DOHH2 (cell line): Measurements from ENCODE around the gene SPSB1.

Experiments
- H3F3A ChIP-seq: fragments of 200-600 bp; sonication (generic), shearing (Covaris generic); 2 replicates; pipeline ENCODE4 v1.6.0; 2016; ENCODE audit warnings: antibody characterized with exemption, mild to moderate bottlenecking; ENCODE audit not compliant: control insufficient read depth, insufficient read depth
- H3K27ac ChIP-seq: fragments of 200-600 bp; sonication (generic); 2 replicates; pipeline ENCODE4 v1.5.1; 2014; ENCODE audit warnings: low read depth, mild to moderate bottlenecking, low read length, moderate library complexity
- H3K27me3 ChIP-seq: fragments of 200-600 bp; sonication (generic); 2 replicates; pipeline ENCODE4 v1.6.1; 2014; ENCODE audit warnings: mild to moderate bottlenecking, low read length, mixed read lengths; ENCODE audit not compliant: control insufficient read depth
- H3K36me3 ChIP-seq: fragments of 200-600 bp; sonication (generic); 2 replicates; pipeline ENCODE4 v1.6.1; 2014; ENCODE audit warnings: mild to moderate bottlenecking, low read length, moderate library complexity, mixed read lengths; ENCODE audit not compliant: control insufficient read depth
- H3K4me1 ChIP-seq: fragments of 200-600 bp; sonication (generic); 2 replicates; pipeline ENCODE4 v1.6.1; 2014; ENCODE audit warnings: mild to moderate bottlenecking, low read length, mixed read lengths; ENCODE audit not compliant: control insufficient read depth
- H3K4me2 ChIP-seq: fragments of 200-600 bp; sonication (generic); 2 replicates; pipeline ENCODE4 v1.6.0; 2014; ENCODE audit warnings: mild to moderate bottlenecking, low read length, moderate library complexity
- H3K4me3 ChIP-seq: fragments of 200-600 bp; sonication (generic); 2 replicates; pipeline ENCODE4 v1.5.1; 2014; ENCODE audit warnings: mild to moderate bottlenecking, low read length, mixed read lengths
- H3K79me2 ChIP-seq: fragments of 200-600 bp; sonication (generic); 2 replicates; pipeline ENCODE4 v1.6.1; 2014; ENCODE audit warnings: mild to moderate bottlenecking, low read length, mixed read lengths; ENCODE audit not compliant: control insufficient read depth
- H3K9me2 ChIP-seq: fragments of 200-600 bp; sonication (generic); replicated peaks from 2 replicates; pipeline ENCODE4 v1.6.1; 2014; ENCODE audit warnings: mild to moderate bottlenecking, low read length, mixed read lengths; ENCODE audit not compliant: control insufficient read depth
- H3K9me3 ChIP-seq: fragments of 200-600 bp; sonication (generic); 2 replicates; pipeline ENCODE4 v1.6.1; 2014; ENCODE audit warnings: antibody characterized with exemption, low read length, mixed read lengths; ENCODE audit not compliant: control insufficient read depth, insufficient read depth
- H4K20me1 ChIP-seq: fragments of 200-600 bp; sonication (generic); 2 replicates; pipeline ENCODE4 v1.6.0; 2014; ENCODE audit warnings: low read depth, mild to moderate bottlenecking, antibody characterized with exemption, low read length, moderate library complexity; ENCODE audit not compliant: control insufficient read depth, insufficient read depth
- EZH2phosphoT487 ChIP-seq: fragments of 200-600 bp; sonication (generic); IDR thresholded peaks from 2 replicates; pipeline ENCODE4 v1.6.1; 2017; ENCODE audit warnings: borderline replicate concordance, mild to moderate bottlenecking, antibody characterized with exemption, low read length, moderate library complexity, mixed read lengths
- TF ChIP-seq, protein P1 (sequence below): fragments of 200-600 bp; sonication (generic); IDR thresholded peaks from one replicate; pipeline ENCODE4 v1.5.1; 2014; ENCODE audit warnings: antibody characterized with exemption, mild to moderate bottlenecking, low read depth, low read length; ENCODE audit not compliant: poor library complexity, severe bottlenecking

SPSB1 gene

GRCh38 chr1:9256332-9256731 is 36.4 kb upstream of the SPSB1 start:
- no peaks in the 10 kb centered on the region for H3K9me2 ChIP-seq
- TF ChIP-seq EZH2phosphoT487: no peak
- TF ChIP-seq, protein P1, sequence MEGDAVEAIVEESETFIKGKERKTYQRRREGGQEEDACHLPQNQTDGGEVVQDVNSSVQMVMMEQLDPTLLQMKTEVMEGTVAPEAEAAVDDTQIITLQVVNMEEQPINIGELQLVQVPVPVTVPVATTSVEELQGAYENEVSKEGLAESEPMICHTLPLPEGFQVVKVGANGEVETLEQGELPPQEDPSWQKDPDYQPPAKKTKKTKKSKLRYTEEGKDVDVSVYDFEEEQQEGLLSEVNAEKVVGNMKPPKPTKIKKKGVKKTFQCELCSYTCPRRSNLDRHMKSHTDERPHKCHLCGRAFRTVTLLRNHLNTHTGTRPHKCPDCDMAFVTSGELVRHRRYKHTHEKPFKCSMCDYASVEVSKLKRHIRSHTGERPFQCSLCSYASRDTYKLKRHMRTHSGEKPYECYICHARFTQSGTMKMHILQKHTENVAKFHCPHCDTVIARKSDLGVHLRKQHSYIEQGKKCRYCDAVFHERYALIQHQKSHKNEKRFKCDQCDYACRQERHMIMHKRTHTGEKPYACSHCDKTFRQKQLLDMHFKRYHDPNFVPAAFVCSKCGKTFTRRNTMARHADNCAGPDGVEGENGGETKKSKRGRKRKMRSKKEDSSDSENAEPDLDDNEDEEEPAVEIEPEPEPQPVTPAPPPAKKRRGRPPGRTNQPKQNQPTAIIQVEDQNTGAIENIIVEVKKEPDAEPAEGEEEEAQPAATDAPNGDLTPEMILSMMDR: no peak
- no peaks in the 10 kb centered on the region for H3K27me3 ChIP-seq
- H3K4me3 ChIP-seq: no peak overlapping the region
- no peaks in the 10 kb centered on the region for H3K4me1 ChIP-seq
- peaks cover 21% of the 10 kb centered on the region for H3K9me3 ChIP-seq
- no peaks in the 10 kb centered on the region; the same call in 1 of the 2 replicates for H3K36me3 ChIP-seq
- H4K20me1 ChIP-seq: no peaks in the 10 kb centered on the region
- H3K4me2 ChIP-seq: no peak overlapping the region
- no peak overlapping the region for H3K27ac ChIP-seq
- peaks cover 10% of the 10 kb centered on the region for H3F3A ChIP-seq
- H3K79me2 ChIP-seq: peaks cover 21% of the 10 kb centered on the region

- H3K9me2 ChIP-seq: no peaks in the 10 kb centered on the region
- H3K36me3 ChIP-seq: no peaks in the 10 kb centered on the region; the same call in 1 of the 2 replicates
- no peak overlapping the region for H3K4me2 ChIP-seq
- H3K4me1 ChIP-seq: no peaks in the 10 kb centered on the region
- H3K27me3 ChIP-seq: no peaks in the 10 kb centered on the region
- TF ChIP-seq EZH2phosphoT487: no peak
- TF ChIP-seq, protein P1: no peak
- no peak overlapping the region for H3K27ac ChIP-seq
- peaks cover 21% of the 10 kb centered on the region for H3K79me2 ChIP-seq
- peaks cover 10% of the 10 kb centered on the region for H3F3A ChIP-seq
- H3K9me3 ChIP-seq: peaks cover 21% of the 10 kb centered on the region
- H4K20me1 ChIP-seq: no peaks in the 10 kb centered on the region
- no peak overlapping the region for H3K4me3 ChIP-seq
Measured at GRCh38 chr1:9257851-9258250, 34.8 kb upstream of the SPSB1 start.

GRCh38 chr1:9258629-9259028 is 34.1 kb upstream of the SPSB1 start:
- Histone ChIP-seq H4K20me1 (no peaks in the 10 kb centered on the region), H3K4me1 (no peaks in the 10 kb centered on the region), H3K4me3 (no peak overlapping the region), H3F3A (peaks cover 10% of the 10 kb centered on the region), H3K27me3 (no peaks in the 10 kb centered on the region), H3K36me3 (no peaks in the 10 kb centered on the region; the same call in 1 of the 2 replicates), H3K79me2 (peaks cover 21% of the 10 kb centered on the region), H3K9me2 (no peaks in the 10 kb centered on the region), H3K9me3 (peaks cover 21% of the 10 kb centered on the region), H3K4me2 (no peak overlapping the region), H3K27ac (no peak overlapping the region)
- TF ChIP-seq, protein P1: no peak
- no peak for TF ChIP-seq EZH2phosphoT487
